GM12865 (cell line): ENCODE measurements around the gene HHLA2.
"Not testable (repeated sequence)": the region's sequence is repeated elsewhere in the genome, so short reads cannot be mapped to it uniquely, and the experiment has no call there.

Experiments used
- DNase-seq: peaks from one replicate; pipeline ENCODE4 v3.0.0; 2010; ENCODE audit warnings: low read depth
- H3K4me3 ChIP-seq: 2 replicates; pipeline ENCODE4 v1.5.1; 2011; ENCODE audit warnings: mild to moderate bottlenecking, low read depth, low read length, control low read depth
- CTCF ChIP-seq: IDR thresholded peaks from 2 replicates; pipeline ENCODE4 v1.5.1; 2011; ENCODE audit warnings: low read length, control low read depth, low read depth, inconsistent platforms; ENCODE audit not compliant: insufficient read depth; ENCODE audit errors: missing control alignments

HHLA2 gene

GRCh38 chr3:108352176-108352575, 55.8 kb downstream of the HHLA2 start:
- no peak overlapping the region for H3K4me3 ChIP-seq
- no peak for TF ChIP-seq CTCF
- DNase-seq: no peak

GRCh38 chr3:108354562-108354961, 58.2 kb downstream of the HHLA2 start:
- no peak for TF ChIP-seq CTCF
- DNase-seq: no peak
- H3K4me3 ChIP-seq: no peak overlapping the region

- no peak overlapping the region for H3K4me3 ChIP-seq
- no peak for DNase-seq
- no peak for TF ChIP-seq CTCF
Measured at GRCh38 chr3:108357042-108357441, 60.7 kb downstream of the HHLA2 start.

- DNase-seq: no peak
- no peak overlapping the region for H3K4me3 ChIP-seq
- TF ChIP-seq CTCF: no peak
Measured at GRCh38 chr3:108359011-108359410, 62.7 kb downstream of the HHLA2 start.

- H3K4me3 ChIP-seq: no peak overlapping the region
- no peak for DNase-seq
- no peak for TF ChIP-seq CTCF
Measured at GRCh38 chr3:108376026-108376425, 79.7 kb downstream of the HHLA2 start.

- no peak for TF ChIP-seq CTCF
- DNase-seq: no peak
- no peak overlapping the region for H3K4me3 ChIP-seq
Measured at GRCh38 chr3:108377384-108377783, 81.0 kb downstream of the HHLA2 start.

GRCh38 chr3:108378153-108378951, 82.0 kb downstream of the HHLA2 start:
- no peak for DNase-seq
- H3K4me3 ChIP-seq: no peak overlapping the region
- no peak for TF ChIP-seq CTCF

GRCh38 chr3:108378952-108379342, 82.6 kb downstream of the HHLA2 start:
- H3K4me3 ChIP-seq, DNase-seq: not testable (repeated sequence)
